ENCODE measurements around the gene SUPV3L1. TPM values are rescaled to one million over a fixed set of nuclear protein-coding genes. Genes with fewer than 3 reads are reported as not detected.

The SUPV3L1 gene
- total RNA-seq, 2 experiments from 2014 or later, result 27.0 to 40.9 TPM

GRCh38 chr10:69246036-69246435, 66.0 kb downstream of the SUPV3L1 start:
- intact Hi-C loops (cut with micrococcal nuclease; ENCODE audit: unreplicated experiment), result no loop called here
- no peak overlapping the region for H3K27ac ChIP-seq (ENCODE audit: low read depth, low read length, poor library complexity, severe bottlenecking)
- CTCF ChIA-PET (ENCODE audit: unreplicated experiment), result no interaction called here

DNA sequence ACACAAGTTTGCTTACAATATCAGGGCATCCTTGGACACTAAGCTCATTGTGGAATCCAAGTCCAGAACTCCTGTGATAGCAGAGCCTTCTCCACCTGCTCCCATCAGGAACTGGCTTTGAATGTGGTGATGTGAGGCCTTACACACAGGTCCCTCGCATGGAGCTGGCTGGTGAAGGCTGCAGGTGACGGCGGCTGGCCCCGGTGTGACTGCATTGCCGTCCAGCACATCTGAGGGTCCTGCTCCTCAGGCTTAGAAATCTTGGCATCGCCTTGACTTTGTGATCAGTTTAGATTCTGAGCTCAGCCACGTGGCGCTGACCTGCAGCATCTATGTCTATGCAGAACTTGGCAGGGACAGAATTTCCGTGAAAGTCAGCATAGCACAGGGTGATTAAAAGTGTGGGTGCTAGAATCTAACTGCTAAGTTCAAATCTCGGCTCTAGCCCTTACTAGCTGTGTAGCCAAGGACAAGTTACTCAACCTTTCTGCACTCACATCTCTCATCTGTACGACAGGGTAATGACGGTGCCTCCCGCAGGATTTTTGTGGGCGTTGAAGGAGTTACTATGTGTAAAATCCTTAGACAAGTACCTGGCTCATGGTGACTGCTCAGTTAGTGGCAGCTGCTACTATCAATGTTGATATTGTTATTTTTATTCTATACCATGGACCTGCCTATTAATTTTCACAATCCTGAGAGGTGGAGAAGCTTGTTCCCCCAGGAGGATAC, 66.7 kb downstream of the SUPV3L1 start:
- BruUV-seq (replicated peaks), result no TSS peak
- Histone ChIP-seq H3K27ac (ENCODE audit: low read depth, low read length, poor library complexity, severe bottlenecking) (no peak overlapping the region), H2AFZ (ENCODE audit: low read length) (no peak overlapping the region), H3K4me1 (ENCODE audit: insufficient read depth, low read length, poor library complexity, severe bottlenecking) (no peaks in the 10 kb centered on the region), H3K9me2 (ENCODE audit: insufficient read depth, low read length) (no peaks in the 10 kb centered on the region), H3K4me2 (ENCODE audit: low read length) (no peak overlapping the region), H3K4me3 (ENCODE audit: low read depth, low read length, poor library complexity, severe bottlenecking) (no peak overlapping the region), H3K36me3 (ENCODE audit: insufficient read depth, low read length) (no peaks in the 10 kb centered on the region), H3K79me2 (ENCODE audit: insufficient read depth, low read depth, low read length) (no peaks in the 10 kb centered on the region), H3K9me3 (ENCODE audit: low read length) (no peaks in the 10 kb centered on the region), H4K20me1 (ENCODE audit: insufficient read depth, low read length) (no peaks in the 10 kb centered on the region)
- CTCF ChIA-PET (ENCODE audit: unreplicated experiment), result no interaction called here
- TF ChIP-seq, protein P1, sequence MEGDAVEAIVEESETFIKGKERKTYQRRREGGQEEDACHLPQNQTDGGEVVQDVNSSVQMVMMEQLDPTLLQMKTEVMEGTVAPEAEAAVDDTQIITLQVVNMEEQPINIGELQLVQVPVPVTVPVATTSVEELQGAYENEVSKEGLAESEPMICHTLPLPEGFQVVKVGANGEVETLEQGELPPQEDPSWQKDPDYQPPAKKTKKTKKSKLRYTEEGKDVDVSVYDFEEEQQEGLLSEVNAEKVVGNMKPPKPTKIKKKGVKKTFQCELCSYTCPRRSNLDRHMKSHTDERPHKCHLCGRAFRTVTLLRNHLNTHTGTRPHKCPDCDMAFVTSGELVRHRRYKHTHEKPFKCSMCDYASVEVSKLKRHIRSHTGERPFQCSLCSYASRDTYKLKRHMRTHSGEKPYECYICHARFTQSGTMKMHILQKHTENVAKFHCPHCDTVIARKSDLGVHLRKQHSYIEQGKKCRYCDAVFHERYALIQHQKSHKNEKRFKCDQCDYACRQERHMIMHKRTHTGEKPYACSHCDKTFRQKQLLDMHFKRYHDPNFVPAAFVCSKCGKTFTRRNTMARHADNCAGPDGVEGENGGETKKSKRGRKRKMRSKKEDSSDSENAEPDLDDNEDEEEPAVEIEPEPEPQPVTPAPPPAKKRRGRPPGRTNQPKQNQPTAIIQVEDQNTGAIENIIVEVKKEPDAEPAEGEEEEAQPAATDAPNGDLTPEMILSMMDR (conservative IDR thresholded peaks at IDR 0.05; ENCODE audit: low read length), result no peak
- no peak for TF ChIP-seq EZH2phosphoT487 (IDR thresholded peaks at IDR 0.05; ENCODE audit: borderline replicate concordance, low read depth, low read length)
- POLR2A ChIA-PET, result interaction anchor here (0.5 to 0.6 kb wide), 2 partner anchors 24 to 826 kb away, joined by 4 to 6 read pairs; no protein-coding TSS in a partner anchor
- no peak for DNase-seq (ENCODE audit: low spot score)
- intact Hi-C loops (cut with micrococcal nuclease; ENCODE audit: unreplicated experiment), result no loop called here

More at GRCh38 chr10:69246036-69246435, 66.0 kb downstream of the SUPV3L1 start:
- Histone ChIP-seq H4K20me1 (ENCODE audit: insufficient read depth, low read length) (no peaks in the 10 kb centered on the region), H2AFZ (ENCODE audit: low read length) (no peak overlapping the region), H3K9me3 (ENCODE audit: low read length) (no peaks in the 10 kb centered on the region), H3K36me3 (ENCODE audit: insufficient read depth, low read length) (no peaks in the 10 kb centered on the region), H3K9me2 (ENCODE audit: insufficient read depth, low read length) (no peaks in the 10 kb centered on the region), H3K4me3 (ENCODE audit: low read depth, low read length, poor library complexity, severe bottlenecking) (no peak overlapping the region), H3K79me2 (ENCODE audit: insufficient read depth, low read depth, low read length) (no peaks in the 10 kb centered on the region), H3K4me2 (ENCODE audit: low read length) (no peak overlapping the region), H3K4me1 (ENCODE audit: insufficient read depth, low read length, poor library complexity, severe bottlenecking) (no peaks in the 10 kb centered on the region)
- no TSS peak for BruUV-seq (replicated peaks)
- no peak for DNase-seq (ENCODE audit: low spot score)
- POLR2A ChIA-PET, result interaction anchor here (0.5 kb wide), 1 partner anchor 825 kb away, joined by 4 read pairs; no protein-coding TSS in a partner anchor
- no peak for TF ChIP-seq EZH2phosphoT487 (IDR thresholded peaks at IDR 0.05; ENCODE audit: borderline replicate concordance, low read depth, low read length)
- TF ChIP-seq, protein P1 (conservative IDR thresholded peaks at IDR 0.05; ENCODE audit: low read length), result no peak

DNA sequence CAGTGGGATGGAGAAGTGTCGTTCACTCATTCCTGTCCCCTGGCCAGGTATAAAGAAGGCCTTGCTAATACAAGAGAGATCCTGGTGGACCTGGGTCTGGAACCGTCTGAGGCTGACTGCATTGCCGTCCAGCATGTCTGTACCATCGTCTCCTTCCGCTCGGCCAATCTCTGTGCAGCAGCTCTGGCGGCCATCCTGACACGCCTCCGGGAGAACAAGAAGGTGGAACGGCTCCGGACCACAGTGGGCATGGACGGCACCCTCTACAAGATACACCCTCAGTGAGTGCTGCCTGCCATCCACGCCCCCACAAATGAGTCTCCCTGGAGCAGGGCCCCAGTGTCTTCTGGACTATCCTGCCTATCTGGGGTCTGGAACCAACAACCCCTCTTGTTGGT, 67.3 kb downstream of the SUPV3L1 start:
- CTCF ChIA-PET (ENCODE audit: unreplicated experiment), result no interaction called here

More for the DNA sequence above, 67.3 kb downstream of the SUPV3L1 start:
- H3K4me1 ChIP-seq (ENCODE audit: insufficient read depth, low read length, poor library complexity, severe bottlenecking), result no peaks in the 10 kb centered on the region
- H3K79me2 ChIP-seq (ENCODE audit: insufficient read depth, low read depth, low read length), result no peaks in the 10 kb centered on the region
- no peak overlapping the region for H3K4me2 ChIP-seq (ENCODE audit: low read length)
- no peak overlapping the region for H3K27ac ChIP-seq (ENCODE audit: low read depth, low read length, poor library complexity, severe bottlenecking)
- no peaks in the 10 kb centered on the region for H3K36me3 ChIP-seq (ENCODE audit: insufficient read depth, low read length)
- H4K20me1 ChIP-seq (ENCODE audit: insufficient read depth, low read length), result no peaks in the 10 kb centered on the region
- no peak for TF ChIP-seq EZH2phosphoT487 (IDR thresholded peaks at IDR 0.05; ENCODE audit: borderline replicate concordance, low read depth, low read length)
- H3K9me2 ChIP-seq (ENCODE audit: insufficient read depth, low read length), result no peaks in the 10 kb centered on the region
- no peaks in the 10 kb centered on the region for H3K9me3 ChIP-seq (ENCODE audit: low read length)
- POLR2A ChIA-PET, result no interaction called here
- DNase-seq (ENCODE audit: low spot score), result no peak
- no TSS peak for BruUV-seq (replicated peaks)
- intact Hi-C loops (cut with micrococcal nuclease; ENCODE audit: unreplicated experiment), result no loop called here
- H2AFZ ChIP-seq (ENCODE audit: low read length), result no peak overlapping the region
- no peak overlapping the region for H3K4me3 ChIP-seq (ENCODE audit: low read depth, low read length, poor library complexity, severe bottlenecking)

Data from OCI-LY7 (cell line).